ENCODE measurements around the gene C20orf144. TPM values are rescaled to one million over a fixed set of nuclear protein-coding genes. Genes with fewer than 3 reads are reported as not detected.

C20orf144 gene
- total and polyA plus RNA-seq, 9 of the 15 experiments (the other 6 are each of a cell fraction or from before 2014, with no cell fraction given), result 0.04 to 0.23 (median 0.11) TPM; not detected in 2

DNA sequence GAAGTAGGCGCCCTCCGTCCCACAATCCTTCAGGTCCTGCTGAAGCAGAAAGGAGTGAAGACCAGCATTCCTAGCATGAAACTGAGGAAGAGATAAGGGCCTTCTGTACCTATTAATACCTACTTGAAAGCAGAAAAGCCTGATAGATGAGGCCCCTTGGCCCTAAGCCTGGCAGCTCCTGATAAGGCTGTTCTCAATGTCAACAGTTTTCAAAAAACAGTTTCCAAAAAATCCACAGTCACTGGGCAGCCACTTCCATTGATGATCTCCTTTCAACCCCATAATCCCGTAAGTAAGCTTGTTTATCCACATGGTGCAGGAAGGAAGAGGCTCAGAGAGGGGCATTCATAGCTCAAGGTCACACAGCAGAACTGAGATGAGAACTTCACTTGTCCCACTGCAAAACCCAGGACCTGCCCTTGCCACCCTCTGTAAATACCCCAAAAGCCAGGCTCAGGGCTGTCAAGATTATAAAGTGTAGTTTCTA lies 26.9 kb downstream of the C20orf144 start (continued):
- TF ChIP-seq GABPB2 (CRISPR knock-in tag; conservative IDR thresholded peaks at IDR 0.05), result no peak
- TF ChIP-seq U2AF2 (optimal IDR thresholded peaks at IDR 0.05; ENCODE audit: low read depth, low read length), result no peak
- no peak for TF ChIP-seq ZBTB9 (CRISPR knock-in tag; IDR thresholded peaks at IDR 0.05)
- TF ChIP-seq XRCC5 (IDR thresholded peaks at IDR 0.05; ENCODE audit: low read depth, low read length), result no peak
- TF ChIP-seq, protein P1, sequence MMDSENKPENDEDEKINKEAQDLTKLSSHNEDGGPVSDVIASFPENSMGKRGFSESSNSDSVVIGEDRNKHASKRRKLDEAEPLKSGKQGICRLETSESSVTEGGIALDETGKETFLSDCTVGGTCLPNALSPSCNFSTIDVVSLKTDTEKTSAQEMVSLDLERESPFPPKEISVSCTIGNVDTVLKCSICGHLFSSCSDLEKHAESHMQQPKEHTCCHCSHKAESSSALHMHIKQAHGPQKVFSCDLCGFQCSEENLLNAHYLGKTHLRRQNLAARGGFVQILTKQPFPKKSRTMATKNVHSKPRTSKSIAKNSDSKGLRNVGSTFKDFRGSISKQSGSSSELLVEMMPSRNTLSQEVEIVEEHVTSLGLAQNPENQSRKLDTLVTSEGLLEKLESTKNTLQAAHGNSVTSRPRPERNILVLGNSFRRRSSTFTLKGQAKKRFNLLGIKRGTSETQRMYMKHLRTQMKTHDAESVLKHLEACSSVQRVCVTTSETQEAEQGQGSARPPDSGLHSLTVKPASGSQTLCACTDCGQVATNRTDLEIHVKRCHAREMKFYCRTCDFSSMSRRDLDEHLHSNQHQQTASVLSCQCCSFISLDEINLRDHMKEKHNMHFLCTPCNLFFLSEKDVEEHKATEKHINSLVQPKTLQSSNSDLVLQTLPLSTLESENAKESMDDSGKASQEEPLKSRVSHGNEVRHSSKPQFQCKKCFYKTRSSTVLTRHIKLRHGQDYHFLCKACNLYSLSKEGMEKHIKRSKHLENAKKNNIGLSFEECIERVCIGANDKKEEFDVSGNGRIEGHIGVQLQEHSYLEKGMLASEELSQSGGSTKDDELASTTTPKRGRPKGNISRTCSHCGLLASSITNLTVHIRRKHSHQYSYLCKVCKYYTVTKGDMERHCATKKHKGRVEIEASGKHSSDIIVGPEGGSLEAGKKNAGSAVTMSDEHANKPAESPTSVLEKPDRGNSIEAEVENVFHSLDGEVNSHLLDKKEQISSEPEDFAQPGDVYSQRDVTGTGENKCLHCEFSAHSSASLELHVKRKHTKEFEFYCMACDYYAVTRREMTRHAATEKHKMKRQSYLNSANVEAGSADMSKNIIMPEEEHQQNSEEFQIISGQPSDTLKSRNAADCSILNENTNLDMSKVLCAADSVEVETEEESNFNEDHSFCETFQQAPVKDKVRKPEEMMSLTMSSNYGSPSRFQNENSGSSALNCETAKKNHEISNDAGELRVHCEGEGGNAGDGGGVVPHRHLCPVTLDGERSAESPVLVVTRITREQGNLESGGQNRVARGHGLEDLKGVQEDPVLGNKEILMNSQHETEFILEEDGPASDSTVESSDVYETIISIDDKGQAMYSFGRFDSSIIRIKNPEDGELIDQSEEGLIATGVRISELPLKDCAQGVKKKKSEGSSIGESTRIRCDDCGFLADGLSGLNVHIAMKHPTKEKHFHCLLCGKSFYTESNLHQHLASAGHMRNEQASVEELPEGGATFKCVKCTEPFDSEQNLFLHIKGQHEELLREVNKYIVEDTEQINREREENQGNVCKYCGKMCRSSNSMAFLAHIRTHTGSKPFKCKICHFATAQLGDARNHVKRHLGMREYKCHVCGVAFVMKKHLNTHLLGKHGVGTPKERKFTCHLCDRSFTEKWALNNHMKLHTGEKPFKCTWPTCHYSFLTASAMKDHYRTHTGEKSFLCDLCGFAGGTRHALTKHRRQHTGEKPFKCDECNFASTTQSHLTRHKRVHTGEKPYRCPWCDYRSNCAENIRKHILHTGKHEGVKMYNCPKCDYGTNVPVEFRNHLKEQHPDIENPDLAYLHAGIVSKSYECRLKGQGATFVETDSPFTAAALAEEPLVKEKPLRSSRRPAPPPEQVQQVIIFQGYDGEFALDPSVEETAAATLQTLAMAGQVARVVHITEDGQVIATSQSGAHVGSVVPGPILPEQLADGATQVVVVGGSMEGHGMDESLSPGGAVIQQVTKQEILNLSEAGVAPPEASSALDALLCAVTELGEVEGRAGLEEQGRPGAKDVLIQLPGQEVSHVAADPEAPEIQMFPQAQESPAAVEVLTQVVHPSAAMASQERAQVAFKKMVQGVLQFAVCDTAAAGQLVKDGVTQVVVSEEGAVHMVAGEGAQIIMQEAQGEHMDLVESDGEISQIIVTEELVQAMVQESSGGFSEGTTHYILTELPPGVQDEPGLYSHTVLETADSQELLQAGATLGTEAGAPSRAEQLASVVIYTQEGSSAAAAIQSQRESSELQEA (IDR thresholded peaks at IDR 0.05; ENCODE audit: low read depth), result no peak
- no peak for TF ChIP-seq CBFB (CRISPR knock-in tag; IDR thresholded peaks at IDR 0.05)
- no peak for TF ChIP-seq PURB (CRISPR knock-in tag; IDR thresholded peaks at IDR 0.05; ENCODE audit: low read depth)
- TF ChIP-seq, protein P2, sequence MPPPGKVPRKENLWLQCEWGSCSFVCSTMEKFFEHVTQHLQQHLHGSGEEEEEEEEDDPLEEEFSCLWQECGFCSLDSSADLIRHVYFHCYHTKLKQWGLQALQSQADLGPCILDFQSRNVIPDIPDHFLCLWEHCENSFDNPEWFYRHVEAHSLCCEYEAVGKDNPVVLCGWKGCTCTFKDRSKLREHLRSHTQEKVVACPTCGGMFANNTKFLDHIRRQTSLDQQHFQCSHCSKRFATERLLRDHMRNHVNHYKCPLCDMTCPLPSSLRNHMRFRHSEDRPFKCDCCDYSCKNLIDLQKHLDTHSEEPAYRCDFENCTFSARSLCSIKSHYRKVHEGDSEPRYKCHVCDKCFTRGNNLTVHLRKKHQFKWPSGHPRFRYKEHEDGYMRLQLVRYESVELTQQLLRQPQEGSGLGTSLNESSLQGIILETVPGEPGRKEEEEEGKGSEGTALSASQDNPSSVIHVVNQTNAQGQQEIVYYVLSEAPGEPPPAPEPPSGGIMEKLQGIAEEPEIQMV (tag; conservative IDR thresholded peaks at IDR 0.05; ENCODE audit: low read depth), result no peak
- TF ChIP-seq ZNF668 (CRISPR knock-in tag; IDR thresholded peaks at IDR 0.05), result 0 out of 2 replicates have a peak, but pooled peaks have one; percentile 15
- no peak for TF ChIP-seq PCBP2 (IDR thresholded peaks at IDR 0.05; ENCODE audit: low read depth, low read length, poor library complexity, severe bottlenecking)
- no peak for TF ChIP-seq ZNF699 (CRISPR knock-in tag; IDR thresholded peaks at IDR 0.05; ENCODE audit: insufficient replicate concordance)
- TF ChIP-seq BCOR (IDR thresholded peaks at IDR 0.05), result peak; percentile 95
- TF ChIP-seq, protein P3, sequence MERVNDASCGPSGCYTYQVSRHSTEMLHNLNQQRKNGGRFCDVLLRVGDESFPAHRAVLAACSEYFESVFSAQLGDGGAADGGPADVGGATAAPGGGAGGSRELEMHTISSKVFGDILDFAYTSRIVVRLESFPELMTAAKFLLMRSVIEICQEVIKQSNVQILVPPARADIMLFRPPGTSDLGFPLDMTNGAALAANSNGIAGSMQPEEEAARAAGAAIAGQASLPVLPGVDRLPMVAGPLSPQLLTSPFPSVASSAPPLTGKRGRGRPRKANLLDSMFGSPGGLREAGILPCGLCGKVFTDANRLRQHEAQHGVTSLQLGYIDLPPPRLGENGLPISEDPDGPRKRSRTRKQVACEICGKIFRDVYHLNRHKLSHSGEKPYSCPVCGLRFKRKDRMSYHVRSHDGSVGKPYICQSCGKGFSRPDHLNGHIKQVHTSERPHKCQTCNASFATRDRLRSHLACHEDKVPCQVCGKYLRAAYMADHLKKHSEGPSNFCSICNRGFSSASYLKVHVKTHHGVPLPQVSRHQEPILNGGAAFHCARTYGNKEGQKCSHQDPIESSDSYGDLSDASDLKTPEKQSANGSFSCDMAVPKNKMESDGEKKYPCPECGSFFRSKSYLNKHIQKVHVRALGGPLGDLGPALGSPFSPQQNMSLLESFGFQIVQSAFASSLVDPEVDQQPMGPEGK (CRISPR knock-in tag; IDR thresholded peaks at IDR 0.05; ENCODE audit: borderline replicate concordance), result no peak
- no peak for TF ChIP-seq ZNF695 (CRISPR knock-in tag; IDR thresholded peaks at IDR 0.05)
- no peak for TF ChIP-seq TFAM (CRISPR knock-in tag; conservative IDR thresholded peaks at IDR 0.05)

Measured in K562 (cell line).